Testis (tissue), 2 donors: Measurements from ENCODE around the gene LRRN1.

ENCODE experiments used
- POLR2A ChIP-seq: fragments of 450-650 bp; IDR thresholded peaks from one replicate; pipeline ENCODE4 v1.6.1; 2017; ENCODE audit warnings: antibody characterized with exemption, mild to moderate bottlenecking, moderate library complexity
- TF ChIP-seq, protein P1 (sequence below), 3 experiments: fragments of 450-650 bp in 2 of 3; fragments of 200-600 bp in 1 of 3; sonication (generic) in 1 of 3; IDR thresholded peaks; one replicate each; pipeline ENCODE4 v1.5.1; 2016 to 2019; ENCODE audit warnings: antibody characterized with exemption in 3 of 3, mild to moderate bottlenecking in 2 of 3, moderate library complexity in 1 of 3

- TF ChIP-seq, protein P1, sequence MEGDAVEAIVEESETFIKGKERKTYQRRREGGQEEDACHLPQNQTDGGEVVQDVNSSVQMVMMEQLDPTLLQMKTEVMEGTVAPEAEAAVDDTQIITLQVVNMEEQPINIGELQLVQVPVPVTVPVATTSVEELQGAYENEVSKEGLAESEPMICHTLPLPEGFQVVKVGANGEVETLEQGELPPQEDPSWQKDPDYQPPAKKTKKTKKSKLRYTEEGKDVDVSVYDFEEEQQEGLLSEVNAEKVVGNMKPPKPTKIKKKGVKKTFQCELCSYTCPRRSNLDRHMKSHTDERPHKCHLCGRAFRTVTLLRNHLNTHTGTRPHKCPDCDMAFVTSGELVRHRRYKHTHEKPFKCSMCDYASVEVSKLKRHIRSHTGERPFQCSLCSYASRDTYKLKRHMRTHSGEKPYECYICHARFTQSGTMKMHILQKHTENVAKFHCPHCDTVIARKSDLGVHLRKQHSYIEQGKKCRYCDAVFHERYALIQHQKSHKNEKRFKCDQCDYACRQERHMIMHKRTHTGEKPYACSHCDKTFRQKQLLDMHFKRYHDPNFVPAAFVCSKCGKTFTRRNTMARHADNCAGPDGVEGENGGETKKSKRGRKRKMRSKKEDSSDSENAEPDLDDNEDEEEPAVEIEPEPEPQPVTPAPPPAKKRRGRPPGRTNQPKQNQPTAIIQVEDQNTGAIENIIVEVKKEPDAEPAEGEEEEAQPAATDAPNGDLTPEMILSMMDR (IDR thresholded peaks at IDR 0.05): no peak
- TF ChIP-seq POLR2A: no peak
Measured at GRCh38 chr3:3783210-3783609, 16.0 kb upstream of the LRRN1 start.
